OCI-LY1 (cell line): Measurements from ENCODE around the gene CRYBG1.

ENCODE experiments used
- H2AFZ ChIP-seq: fragments of 200-600 bp; sonication (generic), shearing (Covaris generic); 2 replicates; pipeline ENCODE4 v1.6.0; 2014; ENCODE audit warnings: antibody characterized with exemption, mild to moderate bottlenecking, low read length
- H3F3A ChIP-seq: fragments of 200-600 bp; sonication (generic), shearing (Covaris generic); 2 replicates; pipeline ENCODE4 v1.6.0; 2014; ENCODE audit warnings: mild to moderate bottlenecking, antibody characterized with exemption, low read length, moderate library complexity; ENCODE audit not compliant: insufficient read depth
- H3K27ac ChIP-seq: fragments of 200-600 bp; sonication (generic); 2 replicates; pipeline ENCODE4 v1.5.1; 2014; ENCODE audit warnings: low read length, mixed run types, mild to moderate bottlenecking, low read depth; ENCODE audit not compliant: poor library complexity, severe bottlenecking
- H3K27me3 ChIP-seq: fragments of 200-600 bp; sonication (generic); 2 replicates; pipeline ENCODE4 v1.6.0; 2014; ENCODE audit warnings: antibody characterized with exemption, mild to moderate bottlenecking, low read length, moderate library complexity; ENCODE audit not compliant: insufficient read depth
- H3K36me3 ChIP-seq: fragments of 200-600 bp; sonication (generic); 2 replicates; pipeline ENCODE4 v1.6.1; 2014; ENCODE audit warnings: mild to moderate bottlenecking, antibody characterized with exemption, low read length, moderate library complexity, mixed read lengths; ENCODE audit not compliant: insufficient read depth
- H3K4me1 ChIP-seq: fragments of 200-600 bp; sonication (generic); 2 replicates; pipeline ENCODE4 v1.5.1; 2014; ENCODE audit warnings: mild to moderate bottlenecking, low read length, moderate library complexity; ENCODE audit not compliant: insufficient read depth, severe bottlenecking
- H3K4me2 ChIP-seq: fragments of 200-600 bp; sonication (generic), shearing (Covaris generic); 2 replicates; pipeline ENCODE4 v1.6.1; 2014; ENCODE audit warnings: low read length
- H3K4me3 ChIP-seq: fragments of 200-600 bp; sonication (generic); 2 replicates; pipeline ENCODE4 v1.5.1; 2014; ENCODE audit warnings: low read length, low read depth, mild to moderate bottlenecking, mixed read lengths; ENCODE audit not compliant: poor library complexity, severe bottlenecking
- H3K79me2 ChIP-seq: fragments of 200-600 bp; shearing (Covaris generic); 2 replicates; pipeline ENCODE4 v1.6.1; 2016; ENCODE audit warnings: mixed run types, low read length, mixed read lengths; ENCODE audit not compliant: insufficient read depth
- H3K9ac ChIP-seq: fragments of 200-600 bp; sonication (generic), shearing (Covaris generic); 2 replicates; pipeline ENCODE4 v1.6.1; 2014; ENCODE audit warnings: mild to moderate bottlenecking, low read length, mixed read lengths
- H3K9me2 ChIP-seq: fragments of 200-600 bp; sonication (generic), shearing (Covaris generic); 2 replicates; pipeline ENCODE4 v1.6.1; 2014; ENCODE audit warnings: low read depth, mild to moderate bottlenecking, low read length, mixed read lengths
- H3K9me3 ChIP-seq: fragments of 200-600 bp; shearing (Covaris generic); 2 replicates; pipeline ENCODE4 v1.6.1; 2014; ENCODE audit warnings: low read length, mixed read lengths
- H4K20me1 ChIP-seq: fragments of 200-600 bp; sonication (generic), shearing (Covaris generic); 2 replicates; pipeline ENCODE4 v1.6.0; 2016; ENCODE audit warnings: mild to moderate bottlenecking, low read length; ENCODE audit not compliant: insufficient read depth
- CTCF ChIP-seq: fragments of 200-600 bp; sonication (generic), shearing (Covaris generic); IDR thresholded peaks from 2 replicates; pipeline ENCODE4 v1.5.1; 2017; ENCODE audit warnings: mild to moderate bottlenecking, antibody characterized with exemption, low read length, moderate library complexity, mixed read lengths
- EZH2 ChIP-seq: fragments of 200-600 bp; sonication (generic), shearing (Covaris generic); IDR thresholded peaks from 2 replicates; pipeline ENCODE4 v1.8.0; 2017; ENCODE audit warnings: borderline replicate concordance, mixed run types, mild to moderate bottlenecking, antibody characterized with exemption, low read length, moderate library complexity, mixed read lengths

CRYBG1 gene

GRCh38 chr6:106540432-106540831 is 179.9 kb downstream of the CRYBG1 start:
- no peak for TF ChIP-seq EZH2
- TF ChIP-seq CTCF, result no peak
- Histone ChIP-seq H3K4me1 (peaks cover 13% of the 10 kb centered on the region), H3K9me3 (no peaks in the 10 kb centered on the region), H3K27me3 (no peaks in the 10 kb centered on the region), H2AFZ (no peak overlapping the region), H3K9me2 (no peaks in the 10 kb centered on the region), H3K36me3 (peaks cover 33% of the 10 kb centered on the region), H3K79me2 (no peaks in the 10 kb centered on the region), H3K9ac (peak overlapping the region; percentile 25; the same call in 1 of the 2 replicates), H4K20me1 (no peaks in the 10 kb centered on the region), H3K4me3 (no peak overlapping the region), H3F3A (no peaks in the 10 kb centered on the region), H3K27ac (no peak overlapping the region), H3K4me2 (no peak overlapping the region; the same call in 1 of the 2 replicates)

GRCh38 chr6:106540907-106541306 is 180.4 kb downstream of the CRYBG1 start:
- Histone ChIP-seq H2AFZ (no peak overlapping the region), H3K9me3 (no peaks in the 10 kb centered on the region), H3K36me3 (peaks cover 35% of the 10 kb centered on the region), H3K27me3 (no peaks in the 10 kb centered on the region), H3K4me1 (peaks cover 14% of the 10 kb centered on the region), H3K4me3 (no peak overlapping the region), H3K9me2 (no peaks in the 10 kb centered on the region), H3K79me2 (no peaks in the 10 kb centered on the region), H3F3A (no peaks in the 10 kb centered on the region), H3K4me2 (no peak overlapping the region), H3K27ac (no peak overlapping the region), H3K9ac (no peak overlapping the region), H4K20me1 (no peaks in the 10 kb centered on the region)
- TF ChIP-seq CTCF (no peak), EZH2 (no peak)

- Histone ChIP-seq H3K79me2 (no peaks in the 10 kb centered on the region), H3K27ac (peak overlapping the region; percentile 26), H4K20me1 (no peaks in the 10 kb centered on the region), H3F3A (no peaks in the 10 kb centered on the region), H3K9ac (no peak overlapping the region), H3K9me2 (no peaks in the 10 kb centered on the region), H3K27me3 (no peaks in the 10 kb centered on the region), H3K9me3 (no peaks in the 10 kb centered on the region), H3K36me3 (peaks cover 59% of the 10 kb centered on the region), H3K4me3 (no peak overlapping the region), H2AFZ (no peak overlapping the region), H3K4me1 (peaks cover 23% of the 10 kb centered on the region), H3K4me2 (no peak overlapping the region)
- TF ChIP-seq EZH2 (no peak), CTCF (no peak)
Measured at GRCh38 chr6:106546261-106546690, 185.8 kb downstream of the CRYBG1 start.
